HEK293T (cell line): Measurements from ENCODE around the gene PFDN5.

Experiments used
- ARNT ChIP-seq: fragments of 450-650 bp; IDR thresholded peaks from 2 replicates; pipeline ENCODE4 v1.6.1; 2017; ENCODE audit warnings: mild to moderate bottlenecking
- CTBP1 ChIP-seq: fragments of 450-650 bp; IDR thresholded peaks from 2 replicates; pipeline ENCODE4 v1.6.1; 2016; ENCODE audit warnings: borderline replicate concordance
- FOXA1 ChIP-seq: fragments of 450-650 bp; IDR thresholded peaks from 2 replicates; pipeline ENCODE4 v1.6.1; 2016; ENCODE audit warnings: mild to moderate bottlenecking
- FOXM1 ChIP-seq: fragments of 450-650 bp; IDR thresholded peaks from 2 replicates; pipeline ENCODE4 v1.6.1; 2017; ENCODE audit warnings: mild to moderate bottlenecking, borderline replicate concordance
- LEF1 ChIP-seq: fragments of 450-650 bp; IDR thresholded peaks from 2 replicates; pipeline ENCODE4 v1.6.1; 2017; ENCODE audit warnings: mild to moderate bottlenecking, borderline replicate concordance
- NFRKB ChIP-seq: fragments of 450-650 bp; IDR thresholded peaks from 2 replicates; pipeline ENCODE4 v1.6.1; 2016; ENCODE audit warnings: mild to moderate bottlenecking, moderate library complexity
- PKNOX1 ChIP-seq: fragments of 450-650 bp; IDR thresholded peaks from 2 replicates; pipeline ENCODE4 v1.6.1; 2016
- SP1 ChIP-seq: fragments of 450-650 bp; IDR thresholded peaks from 2 replicates; pipeline ENCODE4 v1.6.1; 2017
- SUZ12 ChIP-seq: fragments of 450-650 bp; IDR thresholded peaks from 2 replicates; pipeline ENCODE4 v1.6.1; 2016; ENCODE audit warnings: mild to moderate bottlenecking
- ZNF384 ChIP-seq: fragments of 450-650 bp; IDR thresholded peaks from 2 replicates; pipeline ENCODE4 v1.6.1; 2016

GRCh38 chr12:53330671-53331070 lies 35.3 kb downstream of the PFDN5 start:
- TF ChIP-seq ZNF384 (no peak), FOXA1 (no peak), SUZ12 (no peak), ARNT (no peak), PKNOX1 (no peak), SP1 (no peak), FOXM1 (no peak), NFRKB (no peak), CTBP1 (no peak), LEF1 (no peak)
